GM18502 (cell line): ENCODE data around the gene KCNQ1.

Source experiments
- ATAC-seq: cut with Tn5 transposase; IDR thresholded peaks from one replicate; pipeline ENCODE4 v1.9.1; 2021; ENCODE audit warnings: mild to moderate bottlenecking; ENCODE audit not compliant: unreplicated experiment, poor library complexity

Gene KCNQ1

DNA sequence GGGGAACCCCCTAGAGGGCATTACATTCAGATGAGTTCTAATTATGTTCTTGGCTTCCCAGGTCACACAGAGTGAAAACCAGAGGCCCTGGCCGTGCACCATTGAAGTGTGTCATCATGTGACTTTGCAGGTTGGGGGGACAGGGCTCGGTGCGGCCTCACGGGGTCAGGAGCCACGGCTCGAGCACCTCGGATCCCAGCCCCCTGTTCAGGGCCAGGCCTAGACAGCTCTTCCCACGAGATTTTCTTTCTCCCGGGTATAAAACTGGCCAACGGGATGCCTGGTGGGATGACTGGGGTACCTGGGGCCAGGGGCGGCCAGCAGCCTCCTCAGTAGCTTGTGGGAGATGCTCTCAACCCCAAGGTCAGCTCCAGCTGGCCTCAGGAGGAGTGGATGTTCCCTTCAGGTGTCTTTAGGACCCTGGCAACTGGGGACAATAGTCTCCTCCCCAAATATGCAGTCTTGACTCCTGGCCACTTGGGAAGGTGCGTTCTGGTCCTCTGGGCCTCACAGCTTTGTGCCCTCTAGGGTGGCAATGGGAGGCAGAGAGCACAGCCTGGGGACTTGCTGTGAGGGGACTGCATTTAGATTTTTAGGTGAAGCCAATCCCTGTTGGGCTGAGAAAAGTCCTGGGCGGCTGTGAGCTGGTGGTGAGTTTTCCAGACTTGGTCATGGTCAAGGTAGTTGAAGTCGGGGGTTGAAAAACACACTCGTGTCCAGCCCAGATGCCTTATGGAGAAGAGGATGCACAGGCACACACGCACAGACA is 95.6 kb downstream of the KCNQ1 start:
- no peak for ATAC-seq

GRCh38 chr11:2540992-2541680 is 96.3 kb downstream of the KCNQ1 start:
- ATAC-seq, result no peak

- ATAC-seq, result no peak
Measured at GRCh38 chr11:2541881-2542361, 97.1 kb downstream of the KCNQ1 start.

DNA sequence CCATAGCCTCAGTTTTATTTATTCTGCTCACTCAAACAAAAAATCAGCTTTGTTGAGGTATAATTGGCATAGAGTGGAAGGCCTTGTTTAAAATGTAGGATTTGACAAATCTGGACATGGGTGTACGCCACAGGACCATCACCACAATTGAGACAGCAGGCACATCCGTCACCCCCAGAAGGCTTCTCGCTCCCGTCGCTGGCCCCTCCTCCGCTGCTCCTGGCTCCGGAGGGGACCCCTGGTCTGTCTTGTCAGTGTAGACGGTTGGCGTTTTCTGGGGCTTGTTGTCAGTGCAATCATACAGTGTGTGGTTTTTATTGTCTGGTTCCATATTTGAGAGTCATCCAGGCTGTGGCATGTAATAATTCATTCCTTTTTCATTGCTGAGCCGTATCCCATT is 97.6 kb downstream of the KCNQ1 start:
- no peak for ATAC-seq

GRCh38 chr11:2547806-2548205 is 103.0 kb downstream of the KCNQ1 start:
- ATAC-seq, result no peak

DNA sequence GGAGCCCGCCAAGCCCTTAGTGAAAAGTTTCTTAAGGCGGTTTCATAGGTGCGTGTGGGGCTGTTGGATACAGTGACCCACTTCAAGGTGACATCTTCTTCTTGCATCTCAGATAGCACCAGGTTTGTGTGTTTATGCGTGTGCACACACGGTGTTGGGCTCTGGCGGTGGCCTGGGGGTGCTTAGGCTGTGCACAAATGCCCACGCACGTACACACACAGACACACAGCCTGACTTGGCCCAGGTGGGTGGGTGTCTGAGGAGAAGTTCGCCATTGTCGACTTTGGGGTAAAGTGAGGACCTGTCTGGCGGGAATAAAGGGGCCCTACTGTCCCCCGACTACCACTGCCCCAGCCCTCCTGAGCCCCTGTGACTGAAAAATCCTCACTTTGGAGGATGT is 103.8 kb downstream of the KCNQ1 start:
- ATAC-seq, result no peak

DNA sequence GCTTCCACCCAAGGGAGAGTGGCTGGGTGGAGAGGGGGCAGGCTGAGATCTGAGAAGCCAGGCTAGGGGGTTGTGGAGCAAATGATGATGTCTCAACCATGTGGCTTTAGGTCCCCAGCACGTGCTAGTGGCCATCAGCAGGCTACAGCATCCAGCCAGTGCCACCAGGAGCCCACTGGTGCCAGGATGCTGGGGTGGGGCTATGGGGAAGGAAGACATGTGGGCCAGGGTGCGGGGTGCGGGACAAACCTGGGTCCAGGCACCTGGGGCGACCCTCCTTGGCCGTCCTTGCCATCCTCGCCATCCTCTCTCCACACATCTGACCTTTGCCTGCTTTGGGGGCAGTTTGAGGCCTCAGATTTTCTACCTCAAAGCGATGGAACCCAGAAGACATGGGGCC is 104.3 kb downstream of the KCNQ1 start:
- no peak for ATAC-seq

DNA sequence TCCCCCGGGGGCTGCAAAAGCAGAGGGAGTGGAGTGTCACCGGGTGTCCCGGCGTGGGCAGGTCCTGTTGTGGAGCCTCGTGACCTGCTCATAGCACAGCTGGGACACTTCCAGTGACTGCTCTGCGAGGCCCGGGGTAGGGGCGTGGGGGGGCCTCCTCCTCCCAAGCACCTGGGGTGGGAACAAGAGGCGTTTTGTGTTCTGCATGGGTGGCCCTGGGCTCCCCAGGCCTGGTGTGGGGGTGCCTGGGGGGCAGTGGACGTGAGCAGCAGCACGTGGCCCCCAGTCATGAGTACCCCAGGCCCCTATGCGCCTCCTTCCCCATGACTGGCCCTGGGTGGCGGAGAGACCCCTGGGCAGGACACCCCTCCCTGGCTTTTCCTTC is 104.7 kb downstream of the KCNQ1 start:
- no peak for ATAC-seq

DNA sequence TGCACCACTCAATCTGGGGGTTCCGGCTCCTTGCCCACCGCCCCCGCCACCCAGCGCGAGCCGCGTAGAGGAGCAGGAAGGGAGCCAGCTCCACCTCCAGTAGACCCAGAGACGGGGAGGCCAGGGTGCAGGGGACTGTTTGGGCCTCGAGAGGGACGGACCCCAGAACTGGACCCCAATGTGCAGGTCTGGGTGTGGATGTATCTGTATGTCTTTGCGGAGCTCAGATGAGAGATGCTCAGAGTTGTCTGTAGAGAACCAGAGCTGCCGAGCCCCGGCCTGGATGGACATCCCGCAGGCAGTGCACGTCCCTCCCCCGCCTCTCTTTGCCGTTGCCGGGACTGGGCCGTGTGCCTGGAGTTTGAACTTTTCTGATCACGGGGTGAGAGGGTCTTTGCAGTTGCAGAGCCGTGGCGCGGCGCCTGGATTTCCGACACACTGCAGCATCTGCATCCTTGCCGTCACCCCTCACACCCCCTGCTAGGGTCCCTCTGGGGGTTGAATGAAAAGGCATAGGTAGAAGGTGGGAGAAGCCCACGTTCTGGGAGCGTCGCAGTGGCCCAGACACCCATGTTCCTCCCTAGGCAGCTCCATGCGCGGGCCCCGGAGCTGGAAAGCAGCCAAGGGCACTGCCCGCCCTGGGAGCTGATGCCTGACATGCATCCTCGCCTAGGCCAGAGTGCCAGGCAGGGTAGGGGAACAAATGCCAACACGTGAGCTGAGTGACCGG is 105.2 kb downstream of the KCNQ1 start:
- ATAC-seq, result no peak

DNA sequence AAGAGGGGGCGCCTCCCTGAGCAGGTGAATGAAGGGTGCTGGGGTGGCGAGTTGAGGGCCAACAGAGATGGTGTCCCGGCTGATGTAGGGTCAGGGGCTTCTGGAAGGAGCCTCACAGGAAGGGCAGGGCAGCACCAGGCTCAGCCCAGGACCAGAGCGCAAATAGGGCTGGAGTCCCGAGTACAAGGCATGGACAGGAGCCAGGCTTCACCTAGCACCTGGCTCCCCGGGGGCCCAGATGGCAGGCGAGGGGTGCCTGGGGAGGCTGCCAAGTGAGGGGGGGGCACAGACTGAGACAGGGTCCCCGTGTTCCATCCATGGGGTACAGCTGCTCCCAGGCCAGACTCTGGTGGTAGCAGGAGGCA is 105.8 kb downstream of the KCNQ1 start:
- no peak for ATAC-seq

- no peak for ATAC-seq
Measured at GRCh38 chr11:2551131-2551530, 106.3 kb downstream of the KCNQ1 start.

DNA sequence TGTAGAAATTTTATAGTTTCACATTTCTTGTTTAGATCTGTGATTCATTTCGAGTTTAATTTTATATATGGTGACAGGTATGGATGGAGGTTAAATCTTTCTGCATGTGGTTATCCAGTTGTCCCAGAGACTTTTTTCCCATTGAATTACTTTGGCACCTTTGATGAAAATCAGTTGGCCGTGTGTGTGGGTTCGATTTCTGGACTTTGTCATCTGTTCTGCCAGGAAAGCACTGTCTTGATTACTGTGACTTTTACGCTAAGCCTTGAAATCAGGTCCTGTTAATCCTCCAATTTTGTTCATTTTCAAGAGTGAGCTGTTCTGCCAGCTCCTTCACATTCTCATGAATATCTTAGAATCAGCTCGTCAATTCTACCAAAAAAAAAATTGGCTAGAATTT is 107.4 kb downstream of the KCNQ1 start:
- ATAC-seq, result no peak

- ATAC-seq, result no peak
Measured at GRCh38 chr11:2553198-2553597, 108.4 kb downstream of the KCNQ1 start.

GRCh38 chr11:2553886-2554285 is 109.1 kb downstream of the KCNQ1 start:
- no peak for ATAC-seq

DNA sequence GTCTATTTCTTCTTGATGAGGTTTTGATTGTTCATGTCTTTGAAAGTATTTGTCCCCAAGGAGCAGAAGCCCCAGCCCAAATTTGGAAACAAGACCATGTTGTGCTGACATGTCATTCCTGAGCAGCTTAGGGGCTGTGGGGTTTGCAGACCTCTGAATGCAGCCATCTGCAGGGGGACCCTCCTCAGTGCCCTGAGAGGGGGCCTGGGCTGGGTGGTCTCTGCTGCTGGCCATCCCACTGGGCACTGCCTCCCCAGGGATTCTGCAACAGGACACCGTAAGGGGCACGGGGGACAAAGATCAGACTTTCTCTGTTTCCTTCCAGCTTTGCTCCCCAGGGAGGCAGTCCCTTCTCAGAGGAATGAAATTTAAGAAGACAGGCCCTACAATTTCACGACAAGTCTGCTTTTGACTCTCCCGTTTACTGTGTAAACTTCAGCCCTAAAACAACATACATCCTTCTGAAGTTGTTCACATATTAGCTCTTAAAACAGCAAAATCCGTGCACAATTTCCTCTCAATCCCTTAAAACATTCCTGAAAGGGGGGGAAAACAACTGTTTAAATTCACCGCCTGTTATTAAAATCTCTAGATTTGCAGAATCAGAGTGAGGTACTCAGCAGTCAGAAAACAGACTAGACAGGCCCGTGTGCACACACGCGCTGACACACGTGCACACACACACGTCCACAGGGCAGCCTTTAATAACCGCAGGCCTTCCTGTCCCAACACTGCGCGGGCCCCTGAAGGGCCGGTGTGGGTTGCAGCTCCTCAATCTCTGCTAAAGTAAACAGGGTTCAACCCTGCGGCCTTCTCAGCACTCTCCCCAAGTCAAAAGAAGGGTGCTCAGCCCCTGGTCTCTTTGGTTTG is 109.8 kb downstream of the KCNQ1 start:
- ATAC-seq, result no peak

- ATAC-seq, result no peak
Measured at GRCh38 chr11:2555336-2555735, 110.5 kb downstream of the KCNQ1 start.

- no peak for ATAC-seq
Measured at GRCh38 chr11:2555891-2556290, 111.1 kb downstream of the KCNQ1 start.

DNA sequence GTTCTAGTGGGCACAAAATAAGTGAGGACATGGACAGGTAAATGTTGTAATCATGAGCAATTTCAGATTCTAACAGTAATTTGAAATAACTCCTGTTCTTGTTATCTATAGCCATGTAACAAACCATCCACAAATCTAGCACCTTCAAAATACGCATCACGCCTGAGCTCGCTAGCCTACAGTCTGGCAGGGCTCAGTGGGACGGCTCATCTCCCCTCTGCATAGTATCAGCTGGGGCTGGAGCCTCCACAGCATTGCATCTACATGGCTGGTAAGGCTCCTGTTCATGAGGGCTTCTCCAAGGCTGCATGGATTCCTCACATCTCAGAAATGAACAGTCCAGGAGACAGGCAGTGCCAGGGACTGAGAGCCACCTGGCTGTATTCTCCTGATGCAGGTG is 112.6 kb downstream of the KCNQ1 start:
- no peak for ATAC-seq

DNA sequence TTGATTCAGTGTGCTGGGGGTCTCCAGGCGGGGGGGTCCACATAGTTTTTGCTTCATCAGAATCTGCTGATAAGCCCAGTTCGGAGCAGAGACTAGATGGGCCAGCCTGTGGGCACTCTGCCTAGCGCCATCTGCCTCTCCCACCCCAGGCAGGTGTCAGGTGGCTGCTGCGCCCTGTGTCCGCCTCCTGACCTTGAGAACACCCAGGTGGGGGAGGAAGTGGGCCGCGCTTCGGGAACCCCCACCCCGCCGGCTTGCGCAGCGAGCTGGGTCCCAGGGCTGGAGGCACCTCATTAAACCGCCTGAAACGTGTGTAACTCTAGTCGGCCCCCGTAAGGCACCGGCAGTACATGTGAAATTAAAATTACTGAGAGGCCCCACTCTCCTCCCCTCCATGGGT is 113.6 kb downstream of the KCNQ1 start:
- no peak for ATAC-seq

DNA sequence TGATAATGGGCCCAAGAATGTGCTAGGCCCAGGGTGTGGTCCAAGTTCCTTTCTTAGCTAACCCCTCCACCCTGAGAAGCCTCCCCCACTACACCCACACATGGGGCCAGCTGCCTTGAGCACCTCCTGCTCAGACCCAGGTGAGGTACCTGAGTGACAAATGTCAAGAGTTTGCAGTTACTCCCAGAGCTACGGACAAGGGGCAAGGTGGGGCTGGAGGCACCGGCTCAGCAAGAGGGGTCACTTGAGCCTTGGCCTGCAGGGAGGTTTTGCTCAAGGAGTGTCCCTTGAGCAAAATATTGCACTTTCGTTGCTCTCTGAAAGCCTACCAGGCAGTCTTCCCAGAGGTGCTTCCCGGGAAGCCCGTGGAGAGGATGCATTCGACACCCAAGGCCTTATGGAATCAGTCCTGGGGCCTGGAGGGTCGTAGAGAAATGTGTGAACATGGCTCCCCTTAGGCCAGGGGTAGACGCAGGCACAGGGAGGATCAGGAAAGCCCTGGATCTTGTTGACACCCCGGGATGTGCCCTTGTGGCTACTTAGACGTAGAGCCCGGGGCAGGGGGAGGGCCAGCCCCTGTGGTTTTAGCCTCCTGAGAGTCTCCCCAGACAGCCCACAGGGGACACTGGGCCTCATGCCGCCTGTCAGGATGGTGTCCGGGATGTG is 114.2 kb downstream of the KCNQ1 start:
- ATAC-seq, result no peak
